Ovary (tissue), 3 donors: Measurements from ENCODE around the gene DOCK1.

Experiments used
- EP300 ChIP-seq: sonication (generic); formaldehyde crosslinking; IDR thresholded peaks from one replicate; pipeline ENCODE4 v1.6.1; 2017; ENCODE audit warnings: antibody characterized with exemption
- POLR2A ChIP-seq: fragments of 450-650 bp; IDR thresholded peaks from one replicate; pipeline ENCODE4 v1.6.1; 2017; ENCODE audit warnings: antibody characterized with exemption, mild to moderate bottlenecking, moderate library complexity
- TF ChIP-seq, protein P1 (sequence below), 3 donors: fragments of 450-650 bp in 2 of 3; fragments of 200-600 bp in 1 of 3; IDR thresholded peaks; one replicate each; pipeline versions ENCODE4 v1.5.1 to v1.8.0; 2016 to 2022; ENCODE audit warnings: antibody characterized with exemption in 3 of 3, mild to moderate bottlenecking in 1 of 3
- donor health status: DM: no; HTN: no; CAD: no.

DNA sequence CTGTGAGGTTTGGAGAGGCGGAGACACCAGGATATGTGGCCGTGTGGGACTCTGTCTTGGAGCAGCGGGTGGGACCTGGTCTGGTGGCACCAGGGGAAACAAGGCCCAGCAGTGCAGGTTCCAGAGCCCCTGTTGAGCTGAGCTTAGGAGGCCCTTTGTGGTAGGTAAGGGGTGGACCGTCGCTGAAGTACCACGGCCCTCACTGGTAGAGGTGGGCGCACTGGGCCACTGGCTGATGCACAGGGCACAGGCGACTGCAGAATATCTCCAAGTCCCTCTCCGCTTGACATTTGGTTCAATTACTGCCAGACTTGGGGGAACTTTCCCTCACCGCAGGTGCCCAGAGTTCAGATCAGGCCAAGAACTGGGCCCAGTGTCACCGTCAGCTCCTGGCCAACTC is 27.3 kb downstream of the DOCK1 start:
- TF ChIP-seq, protein P1, sequence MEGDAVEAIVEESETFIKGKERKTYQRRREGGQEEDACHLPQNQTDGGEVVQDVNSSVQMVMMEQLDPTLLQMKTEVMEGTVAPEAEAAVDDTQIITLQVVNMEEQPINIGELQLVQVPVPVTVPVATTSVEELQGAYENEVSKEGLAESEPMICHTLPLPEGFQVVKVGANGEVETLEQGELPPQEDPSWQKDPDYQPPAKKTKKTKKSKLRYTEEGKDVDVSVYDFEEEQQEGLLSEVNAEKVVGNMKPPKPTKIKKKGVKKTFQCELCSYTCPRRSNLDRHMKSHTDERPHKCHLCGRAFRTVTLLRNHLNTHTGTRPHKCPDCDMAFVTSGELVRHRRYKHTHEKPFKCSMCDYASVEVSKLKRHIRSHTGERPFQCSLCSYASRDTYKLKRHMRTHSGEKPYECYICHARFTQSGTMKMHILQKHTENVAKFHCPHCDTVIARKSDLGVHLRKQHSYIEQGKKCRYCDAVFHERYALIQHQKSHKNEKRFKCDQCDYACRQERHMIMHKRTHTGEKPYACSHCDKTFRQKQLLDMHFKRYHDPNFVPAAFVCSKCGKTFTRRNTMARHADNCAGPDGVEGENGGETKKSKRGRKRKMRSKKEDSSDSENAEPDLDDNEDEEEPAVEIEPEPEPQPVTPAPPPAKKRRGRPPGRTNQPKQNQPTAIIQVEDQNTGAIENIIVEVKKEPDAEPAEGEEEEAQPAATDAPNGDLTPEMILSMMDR (IDR thresholded peaks at IDR 0.05), result no peak
- TF ChIP-seq POLR2A (no peak), EP300 (no peak)
